Osteoblast (primary cell): ENCODE data around the gene LILRA5. TPM values are rescaled to one million over a fixed set of nuclear protein-coding genes. Genes with fewer than 3 reads are reported as not detected.
"Not testable (repeated sequence)": the region's sequence is repeated elsewhere in the genome, so short reads cannot be mapped to it uniquely, and the experiment has no call there.

Source experiments
- DNase-seq: peaks from one replicate; pipeline ENCODE4 v3.0.0; 2011; ENCODE audit warnings: low spot score, mixed read lengths; ENCODE audit not compliant: insufficient read length; ENCODE audit errors: missing footprints
- H2AFZ ChIP-seq: 2 replicates; pipeline ENCODE4 v1.6.0; 2011; ENCODE audit warnings: mild to moderate bottlenecking, low read length
- H3K27ac ChIP-seq: 2 replicates; pipeline ENCODE4 v1.5.1; 2011; ENCODE audit warnings: mild to moderate bottlenecking, low read depth, low read length, moderate library complexity
- H3K27me3 ChIP-seq: 2 replicates; pipeline ENCODE4 v1.6.0; 2012; ENCODE audit warnings: mild to moderate bottlenecking, control low read depth, inconsistent platforms, low read length, moderate library complexity; ENCODE audit not compliant: insufficient read depth
- H3K36me3 ChIP-seq: 2 replicates; pipeline ENCODE4 v1.5.1; 2011; ENCODE audit warnings: mild to moderate bottlenecking, low read length, control low read depth, moderate library complexity; ENCODE audit not compliant: insufficient read depth
- H3K4me1 ChIP-seq: 2 replicates; pipeline ENCODE4 v1.5.1; 2011; ENCODE audit warnings: mild to moderate bottlenecking, low read length, control low read depth, moderate library complexity; ENCODE audit not compliant: insufficient read depth
- H3K4me2 ChIP-seq: 2 replicates; pipeline ENCODE4 v1.6.0; 2011; ENCODE audit warnings: mild to moderate bottlenecking, low read length; ENCODE audit not compliant: insufficient read depth
- H3K4me3 ChIP-seq: fragments of 200-600 bp; sonication (generic); 3 replicates; pipeline ENCODE4 v1.5.1; 2012; ENCODE audit warnings: mild to moderate bottlenecking, low read length, inconsistent platforms; ENCODE audit not compliant: insufficient read depth
- H3K79me2 ChIP-seq: 2 replicates; pipeline ENCODE4 v1.6.0; 2012; ENCODE audit warnings: mild to moderate bottlenecking, low read length, control low read depth, inconsistent platforms; ENCODE audit not compliant: insufficient read depth
- H3K9me3 ChIP-seq: 2 replicates; pipeline ENCODE4 v1.5.1; 2011; ENCODE audit warnings: low read depth, low read length, control low read depth
- H4K20me1 ChIP-seq: 2 replicates; pipeline ENCODE4 v1.6.0; 2012; ENCODE audit warnings: mild to moderate bottlenecking, low read length, control low read depth; ENCODE audit not compliant: insufficient read depth
- total RNA-seq: library from RNA; depleted of rRNA; stranded (reverse); fragments of >200 nt; gene quantifications from 2 replicates; pipeline ENCODE4 v1.2.3, GENCODE V29; 2012
- TF ChIP-seq, protein P1 (sequence below): IDR thresholded peaks from 2 replicates; pipeline ENCODE4 v1.5.1; 2011; ENCODE audit warnings: mild to moderate bottlenecking, low read depth, low read length, moderate library complexity; ENCODE audit errors: extremely low read depth

Gene LILRA5
- total RNA-seq, 1 donor: 0.36 TPM

DNA sequence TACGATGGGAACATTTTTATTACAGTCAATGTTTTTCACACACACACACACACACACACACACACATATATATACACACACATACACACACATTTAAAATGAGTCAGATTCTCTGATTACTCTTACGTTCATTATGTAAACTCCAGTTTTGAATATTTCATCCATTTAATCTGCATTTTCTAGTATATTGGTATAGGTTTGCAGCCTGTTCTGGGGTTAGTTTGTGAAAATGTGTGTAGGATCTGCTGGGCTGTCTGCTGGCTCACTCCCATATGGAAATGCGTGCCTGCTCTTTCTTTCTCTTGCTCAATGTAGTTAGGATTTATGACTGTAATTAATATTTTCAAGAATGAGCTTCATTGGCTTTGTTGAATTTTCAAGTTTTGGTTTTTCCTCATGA lies 39.1 kb downstream of the LILRA5 start:
- H4K20me1 ChIP-seq: no peaks in the 10 kb centered on the region
- no peak overlapping the region for H3K27ac ChIP-seq
- DNase-seq: peak; percentile 51
- no peaks in the 10 kb centered on the region for H3K4me1 ChIP-seq
- no peak overlapping the region for H2AFZ ChIP-seq
- H3K4me3 ChIP-seq: no peak overlapping the region
- H3K4me2 ChIP-seq: no peak overlapping the region
- TF ChIP-seq, protein P1, sequence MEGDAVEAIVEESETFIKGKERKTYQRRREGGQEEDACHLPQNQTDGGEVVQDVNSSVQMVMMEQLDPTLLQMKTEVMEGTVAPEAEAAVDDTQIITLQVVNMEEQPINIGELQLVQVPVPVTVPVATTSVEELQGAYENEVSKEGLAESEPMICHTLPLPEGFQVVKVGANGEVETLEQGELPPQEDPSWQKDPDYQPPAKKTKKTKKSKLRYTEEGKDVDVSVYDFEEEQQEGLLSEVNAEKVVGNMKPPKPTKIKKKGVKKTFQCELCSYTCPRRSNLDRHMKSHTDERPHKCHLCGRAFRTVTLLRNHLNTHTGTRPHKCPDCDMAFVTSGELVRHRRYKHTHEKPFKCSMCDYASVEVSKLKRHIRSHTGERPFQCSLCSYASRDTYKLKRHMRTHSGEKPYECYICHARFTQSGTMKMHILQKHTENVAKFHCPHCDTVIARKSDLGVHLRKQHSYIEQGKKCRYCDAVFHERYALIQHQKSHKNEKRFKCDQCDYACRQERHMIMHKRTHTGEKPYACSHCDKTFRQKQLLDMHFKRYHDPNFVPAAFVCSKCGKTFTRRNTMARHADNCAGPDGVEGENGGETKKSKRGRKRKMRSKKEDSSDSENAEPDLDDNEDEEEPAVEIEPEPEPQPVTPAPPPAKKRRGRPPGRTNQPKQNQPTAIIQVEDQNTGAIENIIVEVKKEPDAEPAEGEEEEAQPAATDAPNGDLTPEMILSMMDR: no peak
- H3K27me3 ChIP-seq: peaks cover 10% of the 10 kb centered on the region
- no peaks in the 10 kb centered on the region for H3K79me2 ChIP-seq
- H3K36me3 ChIP-seq: no peaks in the 10 kb centered on the region
- H3K9me3 ChIP-seq: no peaks in the 10 kb centered on the region

DNA sequence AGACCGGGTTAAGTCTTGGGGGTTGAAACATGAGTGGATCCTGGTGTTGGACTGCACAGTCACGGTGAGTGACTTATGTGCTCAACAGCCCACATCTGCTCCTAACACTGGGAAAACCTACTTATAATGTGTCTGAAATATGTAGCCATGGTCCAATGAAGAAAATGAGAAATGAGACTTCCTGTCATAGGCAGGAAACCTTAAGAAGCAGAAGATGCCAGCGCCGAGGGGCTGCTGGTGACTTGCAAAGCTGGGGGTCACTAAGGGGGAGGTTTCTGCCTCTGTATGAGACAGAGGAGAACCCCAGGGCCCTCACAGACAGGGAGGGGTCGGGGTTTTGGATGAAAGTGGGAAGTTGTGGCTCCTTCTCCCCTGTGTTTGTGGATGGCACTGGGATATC lies 40.8 kb downstream of the LILRA5 start:
- not testable (repeated sequence) for H3K27ac ChIP-seq, H3K4me1 ChIP-seq, H4K20me1 ChIP-seq, DNase-seq, H3K79me2 ChIP-seq, H2AFZ ChIP-seq, H3K4me3 ChIP-seq, H3K4me2 ChIP-seq, H3K36me3 ChIP-seq, H3K9me3 ChIP-seq
- peaks cover 16% of the 10 kb centered on the region for H3K27me3 ChIP-seq

DNA sequence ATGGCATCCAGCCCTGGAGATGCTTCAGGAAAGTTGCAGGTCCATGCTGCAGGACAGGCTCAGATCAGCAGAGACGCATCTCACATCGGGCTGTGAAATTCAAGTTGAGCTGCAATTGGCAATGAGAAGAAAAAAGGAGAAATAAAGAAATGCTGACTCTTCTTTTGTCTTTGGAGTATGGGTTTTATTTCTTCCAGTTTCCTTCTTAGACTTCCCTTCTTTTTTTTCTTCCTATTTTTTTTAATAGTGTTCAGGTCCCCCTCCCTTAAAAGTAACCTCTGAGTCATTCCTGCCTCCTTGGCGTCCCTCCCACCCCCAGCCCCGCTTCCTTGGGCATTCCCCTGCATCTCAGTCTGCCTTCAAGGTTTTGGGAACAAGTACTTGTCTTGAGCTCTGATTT lies 41.4 kb downstream of the LILRA5 start:
- H3K36me3 ChIP-seq, H3K4me2 ChIP-seq, H3K27ac ChIP-seq, H3K9me3 ChIP-seq, H3K4me1 ChIP-seq, H3K4me3 ChIP-seq, H4K20me1 ChIP-seq, DNase-seq, H2AFZ ChIP-seq, H3K79me2 ChIP-seq: not testable (repeated sequence)
- peaks cover 16% of the 10 kb centered on the region for H3K27me3 ChIP-seq

DNA sequence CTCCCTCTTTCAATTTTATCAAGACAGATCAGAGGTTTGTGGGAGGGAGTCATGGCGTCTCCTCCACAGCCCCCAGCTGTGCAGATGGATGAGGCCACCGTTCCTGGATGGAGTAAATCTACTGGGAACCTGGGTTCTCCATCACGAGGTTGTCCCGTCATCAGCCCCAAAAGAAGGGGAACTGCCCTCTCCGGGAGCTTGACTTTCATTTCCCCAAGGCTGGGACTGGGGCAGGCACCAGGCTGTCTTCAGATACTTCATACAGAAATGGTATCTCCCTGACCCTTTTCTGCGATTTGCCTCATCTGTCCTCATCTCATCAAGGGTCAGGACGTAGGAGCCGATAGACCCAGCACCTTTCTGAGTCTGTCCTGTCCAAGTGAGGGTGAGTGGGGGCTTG lies 41.9 kb downstream of the LILRA5 start:
- H3K27me3 ChIP-seq: peaks cover 16% of the 10 kb centered on the region
- no peak overlapping the region for H2AFZ ChIP-seq
- TF ChIP-seq, protein P1: no peak

DNA sequence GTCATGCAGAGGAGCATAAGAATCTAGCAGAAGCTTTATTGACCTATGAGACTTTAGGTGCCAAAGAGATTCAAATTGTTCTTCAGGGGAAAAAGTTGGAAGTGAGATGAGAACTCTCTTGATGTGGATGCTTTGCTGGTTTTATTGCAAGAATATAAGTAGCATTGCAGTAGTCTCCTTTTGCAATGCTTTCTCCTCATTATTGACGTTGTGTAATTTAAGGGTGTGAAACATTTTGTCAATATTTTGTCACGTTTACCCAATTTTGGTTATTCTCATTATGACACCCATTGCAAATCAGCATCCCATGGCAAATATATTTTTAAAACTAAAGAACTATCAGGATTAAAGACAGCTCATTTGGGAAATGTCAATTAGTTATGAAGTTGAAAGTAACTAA lies 44.0 kb downstream of the LILRA5 start:
- no peaks in the 10 kb centered on the region for H3K9me3 ChIP-seq
- DNase-seq: no peak
- no peak overlapping the region for H3K27ac ChIP-seq
- no peaks in the 10 kb centered on the region for H4K20me1 ChIP-seq
- no peaks in the 10 kb centered on the region for H3K4me1 ChIP-seq
- H3K36me3 ChIP-seq: no peaks in the 10 kb centered on the region
- no peak overlapping the region for H2AFZ ChIP-seq
- peaks cover 16% of the 10 kb centered on the region for H3K27me3 ChIP-seq
- no peak overlapping the region for H3K4me3 ChIP-seq
- H3K79me2 ChIP-seq: no peaks in the 10 kb centered on the region
- H3K4me2 ChIP-seq: no peak overlapping the region
- TF ChIP-seq, protein P1: no peak

More for the DNA sequence above, 41.9 kb downstream of the LILRA5 start:
- no peaks in the 10 kb centered on the region for H4K20me1 ChIP-seq
- no peak for DNase-seq
- H3K4me2 ChIP-seq: no peak overlapping the region
- no peaks in the 10 kb centered on the region for H3K9me3 ChIP-seq
- H3K79me2 ChIP-seq: no peaks in the 10 kb centered on the region
- no peaks in the 10 kb centered on the region for H3K36me3 ChIP-seq
- H3K4me3 ChIP-seq: no peak overlapping the region
- no peak overlapping the region for H3K27ac ChIP-seq
- no peaks in the 10 kb centered on the region for H3K4me1 ChIP-seq
